K562 (cell line): ENCODE measurements around the gene GCH1. TPM values are rescaled to one million over a fixed set of nuclear protein-coding genes. Genes with fewer than 3 reads are reported as not detected.

Experiments used
- ATAC-seq: fragments of 200-7000 bp; cut with Tn5 transposase; 3 replicates; pipeline ENCODE4 v1.9.1; 2020; ENCODE audit warnings: moderate library complexity
- BruUV-seq: library from RNA; stranded (reverse); fragments of 400-500 nt; replicated peaks from 2 replicates; lab custom pipeline; 2021; lab: Mats Ljungman, UMichigan
- CTCF ChIA-PET: fragments of 300-600 bp; formaldehyde crosslinking; extraction: SDS; loops from one replicate; lab custom pipeline; 2021; ENCODE audit warnings: low intra/inter-chr PET ratio; lab: Yijun Ruan, JAX
- POLR2A ChIA-PET: fragments of 300-600, 350-650 bp; sonication (Branson Sonifier 250); formaldehyde crosslinking; extraction: SDS; loops from one replicate; lab custom pipeline; 2021; ENCODE audit warnings: antibody characterized with exemption, inconsistent platforms; lab: Yijun Ruan, JAX
- DNase-seq, 4 experiments: peaks; one replicate each; pipeline versions ENCODE4 v3.0.0 to v3.0.0-alpha.2; 2011 to 2018; ENCODE audit warnings: low spot score in 3 of 4, mixed read lengths in 3 of 4; ENCODE audit errors: extremely low read depth in 1 of 4
- FAIRE-seq: peaks from 2 replicates; lab custom pipeline; 2011; peaks lifted over from hg19 to GRCh38; lab: Jason Lieb, UNC
- H2AFZ ChIP-seq: 2 replicates; pipeline ENCODE4 v1.6.0; 2011; ENCODE audit warnings: low read depth, low read length, control low read depth, inconsistent platforms
- H3K27ac ChIP-seq: fragments of 200-600 bp; 3 replicates; pipeline ENCODE4 v1.8.0; 2011; ENCODE audit warnings: low read depth, mild to moderate bottlenecking, control low read depth, inconsistent platforms, low read length, moderate library complexity, mixed read lengths; ENCODE audit errors: extremely low read depth
- H3K27me3 ChIP-seq, 2 experiments: fragments of 300-600 bp in 1 of 2; 2 replicates in 1 of 2; 3 replicates in 1 of 2; pipeline versions ENCODE4 v1.6.0 to v1.8.0; 2011; ENCODE audit warnings: inconsistent platforms in 2 of 2, low read length in 2 of 2, mild to moderate bottlenecking in 1 of 2, mixed read lengths in 1 of 2, moderate library complexity in 1 of 2; ENCODE audit not compliant: control insufficient read depth in 2 of 2, insufficient read depth in 2 of 2
- H3K36me3 ChIP-seq: fragments of 300-600 bp; 3 replicates; pipeline ENCODE4 v1.8.0; 2011; ENCODE audit warnings: mild to moderate bottlenecking, low read length, inconsistent platforms; ENCODE audit not compliant: control insufficient read depth, insufficient read depth
- H3K4me1 ChIP-seq, 2 experiments: fragments of 200-600 bp in 1 of 2; replicated peaks in 1 of 2; 2 replicates in 1 of 2; 3 replicates in 1 of 2; pipeline versions ENCODE4 v1.5.1 to v1.8.0; 2011; ENCODE audit warnings: inconsistent platforms in 2 of 2, low read length in 2 of 2, mild to moderate bottlenecking in 1 of 2, mixed read lengths in 1 of 2, moderate library complexity in 1 of 2; ENCODE audit not compliant: control insufficient read depth in 2 of 2, insufficient read depth in 2 of 2
- H3K4me2 ChIP-seq: 2 replicates; pipeline ENCODE4 v1.6.1; 2011; ENCODE audit warnings: low read length, control low read depth, inconsistent platforms, mixed read lengths; ENCODE audit not compliant: insufficient read depth
- H3K4me3 ChIP-seq: fragments of 200-600 bp; sonication (generic), shearing (Covaris generic); 2 replicates; pipeline ENCODE4 v1.5.1; 2016; ENCODE audit warnings: control low read depth, inconsistent platforms
- H3K79me2 ChIP-seq: fragments of 200-600 bp; 3 replicates; pipeline ENCODE4 v1.8.0; 2011; ENCODE audit warnings: low read length, inconsistent platforms; ENCODE audit not compliant: control insufficient read depth, insufficient read depth
- H3K9ac ChIP-seq, 2 experiments: 2 replicates each; pipeline versions ENCODE4 v1.6.0 to v1.6.1; 2011; ENCODE audit warnings: low read depth in 2 of 2, low read length in 2 of 2, control low read depth in 1 of 2, inconsistent platforms in 1 of 2, mild to moderate bottlenecking in 1 of 2, mixed read lengths in 1 of 2; ENCODE audit not compliant: insufficient read depth in 1 of 2
- H3K9me1 ChIP-seq: one replicate; pipeline ENCODE4 v1.6.0; 2011; ENCODE audit warnings: inconsistent platforms, mild to moderate bottlenecking, low read length, moderate library complexity; ENCODE audit not compliant: control insufficient read depth, insufficient read depth
- H3K9me3 ChIP-seq: replicated peaks from 2 replicates; pipeline ENCODE4 v1.5.1; 2011; ENCODE audit warnings: low read depth, low read length, inconsistent platforms; ENCODE audit not compliant: control insufficient read depth, insufficient read depth
- H4K20me1 ChIP-seq: replicated peaks from 2 replicates; pipeline ENCODE4 v1.6.1; 2011; ENCODE audit warnings: low read length, inconsistent platforms, mixed read lengths; ENCODE audit not compliant: control insufficient read depth, insufficient read depth
- BRD9 ChIP-seq: fragments of 450-650 bp; IDR thresholded peaks from 2 replicates; pipeline ENCODE4 v1.6.1; 2018; ENCODE audit warnings: low read depth; ENCODE audit not compliant: partially characterized antibody
- CC2D1A ChIP-seq: fragments of 450-650 bp; IDR thresholded peaks from 2 replicates; pipeline ENCODE4 v1.6.1; 2017; ENCODE audit warnings: mild to moderate bottlenecking
- CEBPG ChIP-seq, 3 experiments: fragments of 200-800 bp in 1 of 3; sonication (Bioruptor generic) in 1 of 3; sonication (generic) in 1 of 3; formaldehyde crosslinking in 1 of 3; IDR thresholded peaks in 2 of 3; conservative IDR thresholded peaks in 1 of 3; 2 replicates each; pipeline versions ENCODE4 v1.6.1 to v1.8.0; 2016 to 2022; ENCODE audit warnings: missing compliant biosample characterization in 2 of 3, missing genetic modification characterization in 2 of 3, mild to moderate bottlenecking in 1 of 3, missing genetic modification reagents in 1 of 3
- ESRRB ChIP-seq: fragments of 250-450 bp; sonication (Bioruptor Pico); IDR thresholded peaks from 2 replicates; pipeline ENCODE4 v1.5.0; 2020; ENCODE audit warnings: mild to moderate bottlenecking, moderate library complexity, borderline replicate concordance
- MEIS2 ChIP-seq: fragments of 450-650 bp; IDR thresholded peaks from 2 replicates; pipeline ENCODE4 v1.6.1; 2014; ENCODE audit warnings: mild to moderate bottlenecking; ENCODE audit not compliant: partially characterized antibody
- NR1H2 ChIP-seq: sonication (generic); formaldehyde crosslinking; IDR thresholded peaks from 2 replicates; pipeline ENCODE4 v1.4.0; 2020; ENCODE audit warnings: mild to moderate bottlenecking, missing genetic modification reagents
- SMAD1 ChIP-seq: fragments of 150-350 bp; IDR thresholded peaks from 2 replicates; pipeline ENCODE4 v1.6.1; 2014; ENCODE audit warnings: low read length, low read depth; ENCODE audit not compliant: partially characterized antibody
- TCF15 ChIP-seq: fragments of 250-450 bp; sonication (Bioruptor Pico); IDR thresholded peaks from 2 replicates; pipeline ENCODE4 v1.8.0; 2022; ENCODE audit warnings: moderate library complexity, mild to moderate bottlenecking, inconsistent platforms
- ZNF354B ChIP-seq: fragments of 250-450 bp; sonication (Bioruptor Pico); IDR thresholded peaks from 2 replicates; pipeline ENCODE4 v1.4.0; 2020
- ZNF41 ChIP-seq: fragments of 250-450 bp; sonication (Bioruptor Pico); conservative IDR thresholded peaks from 2 replicates; pipeline ENCODE4 v1.4.0; 2020; ENCODE audit warnings: mild to moderate bottlenecking
- ZNF830 ChIP-seq: fragments of 250-450 bp; sonication (Bioruptor Pico); IDR thresholded peaks from 2 replicates; pipeline ENCODE4 v1.5.0; 2021; ENCODE audit warnings: mild to moderate bottlenecking
- WGBS: fragments of 100-300 bp; shearing (Covaris generic); methylation state at CpG from one replicate; pipeline ENCODE4 v1.1.6; 2016; ENCODE audit warnings: low coverage, mixed read lengths; ENCODE audit not compliant: insufficient coverage; ENCODE audit errors: missing lambda C conversion rate; 5-methylcytosine and 5-hydroxymethylcytosine counted together
- in situ Hi-C: fragments of 300-500 bp; cut with MboI; formaldehyde crosslinking; loops from 4 replicates; pipeline ENCODE4 v1.15.0; 2018; ENCODE audit warnings: inconsistent platforms, mixed read lengths
- intact Hi-C: fragments of 100-400 bp; cut with micrococcal nuclease; formaldehyde crosslinking; loops from 2 replicates; pipeline ENCODE4 v1.14.2; 2022
- polyA plus RNA-seq, 8 experiments: library from polyadenylated mRNA; depleted of rRNA in 4 of 8; stranded (reverse) in 5 of 8; unstranded in 3 of 8; fragments of >200 nt; fragmentation: Nextera tagmentation in 2 of 8; fragmentation: Illumina TruSeq in 1 of 8; extraction: Ambion mirVana in 2 of 8; extraction: Trizol in 1 of 8; gene quantifications; 2 replicates each; pipeline versions ENCODE4 v1.2.1 to v1.2.3, GENCODE V29; 2011 to 2014; ENCODE audit warnings: inconsistent platforms in 1 of 8, missing spikeins in 1 of 8
- total RNA-seq, 7 experiments: library from RNA; depleted of rRNA in 6 of 7; stranded (reverse); fragments of >200 nt in 6 of 7; fragmentation: Illumina TruSeq in 2 of 7; extraction: Trizol in 2 of 7; gene quantifications; 2 replicates each; pipeline versions ENCODE4 v1.2.1 to v1.2.3, GENCODE V29; 2011 to 2021; ENCODE audit warnings: low replicate concordance in 1 of 7
- TF ChIP-seq, protein P1 (sequence below), 2 experiments: IDR thresholded peaks in 1 of 2; conservative IDR thresholded peaks in 1 of 2; 2 replicates each; pipeline ENCODE4 v1.6.1; 2016; ENCODE audit warnings: low read depth in 2 of 2, mild to moderate bottlenecking in 1 of 2, missing compliant biosample characterization in 1 of 2, missing genetic modification characterization in 1 of 2, moderate library complexity in 1 of 2
- TF ChIP-seq, protein P2 (sequence below): fragments of 450-650 bp; IDR thresholded peaks from 2 replicates; pipeline ENCODE4 v1.6.1; 2016

Gene GCH1
- total and polyA plus RNA-seq, 9 of the 15 experiments (the other 6 are each of a cell fraction or from before 2014, with no cell fraction given), result 3.9 to 13.1 (median 6.5) TPM

DNA sequence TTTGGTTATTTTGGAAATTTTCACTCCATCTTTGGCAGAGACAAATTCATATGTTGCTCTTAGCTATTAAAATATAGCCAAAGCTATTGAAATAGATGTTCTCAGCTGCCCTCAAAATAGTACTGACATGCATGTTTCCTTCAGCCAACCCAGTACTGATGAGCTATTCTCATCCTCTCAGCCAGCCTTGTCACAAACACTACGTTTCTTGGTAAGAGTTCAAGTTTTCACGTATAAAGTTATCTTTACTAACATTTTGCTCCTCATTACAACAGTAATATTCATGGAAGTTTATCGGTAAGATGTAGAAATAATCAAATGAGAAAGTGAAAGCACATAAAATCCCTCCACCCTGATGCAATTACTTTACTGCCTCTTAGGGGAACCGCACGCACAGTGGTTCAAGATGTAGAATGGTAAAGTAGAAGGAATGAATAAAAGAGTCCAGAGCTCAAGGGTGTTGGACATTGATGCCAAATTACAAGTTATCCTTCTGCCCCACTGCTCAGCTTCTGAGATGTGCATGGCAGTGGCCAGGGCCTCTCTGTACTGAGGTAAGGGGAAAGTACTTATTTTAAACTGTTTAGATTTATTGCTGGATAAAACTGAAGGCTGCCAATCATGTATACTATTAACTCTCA lies 20.7 kb downstream of the GCH1 start:
- ChIA-PET CTCF (no interaction called here), POLR2A (interaction anchor here (0.6 to 1.5 kb wide), 5 partner anchors 9 to 192 kb away, joined by 3 to 6 read pairs (median 4); partner anchors contain the start of gene GCH1)
- WGBS, result 14% methylated on average over 5 of the region's 5 CpGs
- H3K27ac ChIP-seq, result no peak overlapping the region
- intact Hi-C loops, result no loop called here
- H3K4me3 ChIP-seq, result 0 out of 2 replicates have a peak overlapping the region, but pooled peaks have one; percentile 2
- no peaks in the 10 kb centered on the region for H3K36me3 ChIP-seq
- H2AFZ ChIP-seq, result peak overlapping the region; percentile 62
- no peaks in the 10 kb centered on the region for H4K20me1 ChIP-seq
- H3K9me3 ChIP-seq, result no peaks in the 10 kb centered on the region
- DNase-seq, result no peak
- no peaks in the 10 kb centered on the region for H3K27me3 ChIP-seq
- H3K9ac ChIP-seq, result no peak overlapping the region
- in situ Hi-C loops, result no loop called here
- peak overlapping the region; percentile 54 for H3K4me2 ChIP-seq
- no peak for FAIRE-seq
- peaks cover 0 to 5% of the 10 kb centered on the region in 2 experiments; a peak in 3 of 5 replicates for H3K4me1 ChIP-seq
- no peaks in the 10 kb centered on the region for H3K9me1 ChIP-seq
- TF ChIP-seq ESRRB (CRISPR knock-in tag), result no peak
- TF ChIP-seq NR1H2 (CRISPR knock-in tag), result no peak
- no peak for TF ChIP-seq CEBPG (CRISPR knock-in tag; IDR thresholded peaks at IDR 0.05)
- 0 out of 4 replicates have a peak, but pooled peaks of 1 of the 2 experiments have one; percentile 21 for TF ChIP-seq CEBPG (tag; conservative IDR thresholded peaks at IDR 0.05 in 1 of 2, IDR thresholded peaks at IDR 0.05 in 1 of 2)
- no peak for TF ChIP-seq BRD9
- no peak for TF ChIP-seq TCF15
- TF ChIP-seq, protein P1, sequence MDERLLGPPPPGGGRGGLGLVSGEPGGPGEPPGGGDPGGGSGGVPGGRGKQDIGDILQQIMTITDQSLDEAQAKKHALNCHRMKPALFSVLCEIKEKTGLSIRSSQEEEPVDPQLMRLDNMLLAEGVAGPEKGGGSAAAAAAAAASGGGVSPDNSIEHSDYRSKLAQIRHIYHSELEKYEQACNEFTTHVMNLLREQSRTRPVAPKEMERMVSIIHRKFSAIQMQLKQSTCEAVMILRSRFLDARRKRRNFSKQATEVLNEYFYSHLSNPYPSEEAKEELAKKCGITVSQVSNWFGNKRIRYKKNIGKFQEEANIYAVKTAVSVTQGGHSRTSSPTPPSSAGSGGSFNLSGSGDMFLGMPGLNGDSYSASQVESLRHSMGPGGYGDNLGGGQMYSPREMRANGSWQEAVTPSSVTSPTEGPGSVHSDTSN (CRISPR knock-in tag; IDR thresholded peaks at IDR 0.05; ENCODE audit: low read depth), result no peak
- TF ChIP-seq, protein P1 (tag; conservative IDR thresholded peaks at IDR 0.05; ENCODE audit: low read depth), result peak; percentile 46; the same call in 1 of the 2 replicates
- TF ChIP-seq ZNF830 (CRISPR knock-in tag), result no peak
- no peak for TF ChIP-seq ZNF41
- TF ChIP-seq CC2D1A, result no peak
- TF ChIP-seq ZNF354B (CRISPR knock-in tag), result no peak
- TF ChIP-seq SMAD1, result no peak
- TF ChIP-seq MEIS2, result peak; percentile 26
- TF ChIP-seq, protein P2, sequence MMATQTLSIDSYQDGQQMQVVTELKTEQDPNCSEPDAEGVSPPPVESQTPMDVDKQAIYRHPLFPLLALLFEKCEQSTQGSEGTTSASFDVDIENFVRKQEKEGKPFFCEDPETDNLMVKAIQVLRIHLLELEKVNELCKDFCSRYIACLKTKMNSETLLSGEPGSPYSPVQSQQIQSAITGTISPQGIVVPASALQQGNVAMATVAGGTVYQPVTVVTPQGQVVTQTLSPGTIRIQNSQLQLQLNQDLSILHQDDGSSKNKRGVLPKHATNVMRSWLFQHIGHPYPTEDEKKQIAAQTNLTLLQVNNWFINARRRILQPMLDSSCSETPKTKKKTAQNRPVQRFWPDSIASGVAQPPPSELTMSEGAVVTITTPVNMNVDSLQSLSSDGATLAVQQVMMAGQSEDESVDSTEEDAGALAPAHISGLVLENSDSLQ, result peak; percentile 52
- BruUV-seq, result no TSS peak
- peak; percentile 65 for ATAC-seq
- no peaks in the 10 kb centered on the region for H3K79me2 ChIP-seq
